GM18867 (cell line): ENCODE data around the gene TRHDE.

Experiments
- ATAC-seq: cut with Tn5 transposase; IDR thresholded peaks from one replicate; pipeline ENCODE4 v1.9.1; 2021; ENCODE audit warnings: mild to moderate bottlenecking, moderate library complexity; ENCODE audit not compliant: unreplicated experiment

Gene TRHDE

GRCh38 chr12:72272731-72273498 is 745 bp downstream of the TRHDE start:
- ATAC-seq, result no peak

GRCh38 chr12:72273499-72273837 is 1.3 kb downstream of the TRHDE start:
- ATAC-seq, result no peak

GRCh38 chr12:72273851-72274351 is 1.7 kb downstream of the TRHDE start:
- ATAC-seq, result no peak

- no peak for ATAC-seq
Observed at GRCh38 chr12:72274931-72275330, 2.8 kb downstream of the TRHDE start.

- ATAC-seq, result no peak
Observed at GRCh38 chr12:72275526-72275925, 3.4 kb downstream of the TRHDE start.

- no peak for ATAC-seq
Observed at GRCh38 chr12:72276181-72276805, 4.1 kb downstream of the TRHDE start.

- no peak for ATAC-seq
Observed at GRCh38 chr12:72277415-72277814, 5.2 kb downstream of the TRHDE start.

GRCh38 chr12:72278894-72279293 is 6.7 kb downstream of the TRHDE start:
- ATAC-seq, result no peak

GRCh38 chr12:72281126-72281525 is 9.0 kb downstream of the TRHDE start:
- no peak for ATAC-seq

GRCh38 chr12:72282721-72283120 is 10.6 kb downstream of the TRHDE start:
- no peak for ATAC-seq

- ATAC-seq, result no peak
Observed at GRCh38 chr12:72285861-72286260, 13.7 kb downstream of the TRHDE start.

- ATAC-seq, result no peak
Observed at GRCh38 chr12:72286526-72286925, 14.4 kb downstream of the TRHDE start.

- ATAC-seq, result no peak
Observed at GRCh38 chr12:72288436-72288835, 16.3 kb downstream of the TRHDE start.

- no peak for ATAC-seq
Observed at GRCh38 chr12:72288911-72289310, 16.7 kb downstream of the TRHDE start.

- ATAC-seq, result no peak
Observed at GRCh38 chr12:72289633-72290032, 17.5 kb downstream of the TRHDE start.

GRCh38 chr12:72291175-72291574 is 19.0 kb downstream of the TRHDE start:
- no peak for ATAC-seq

- ATAC-seq, result no peak
Observed at GRCh38 chr12:72293701-72294100, 21.5 kb downstream of the TRHDE start.

- no peak for ATAC-seq
Observed at GRCh38 chr12:72295101-72295500, 22.9 kb downstream of the TRHDE start.

- no peak for ATAC-seq
Observed at GRCh38 chr12:72295744-72296143, 23.6 kb downstream of the TRHDE start.

- no peak for ATAC-seq
Observed at GRCh38 chr12:72296389-72296788, 24.2 kb downstream of the TRHDE start.

GRCh38 chr12:72297666-72298065 is 25.5 kb downstream of the TRHDE start:
- no peak for ATAC-seq

GRCh38 chr12:72300728-72301127 is 28.6 kb downstream of the TRHDE start:
- no peak for ATAC-seq

- ATAC-seq, result no peak
Observed at GRCh38 chr12:72304751-72305150, 32.6 kb downstream of the TRHDE start.
